HL-60 (cell line): ENCODE data around the gene BMERB1.

Experiments used
- DNase-seq, 2 experiments: peaks; one replicate each; pipeline ENCODE4 v3.0.0-alpha.2; 2010 to 2020; ENCODE audit warnings: low read depth in 1 of 2, low spot score in 1 of 2
- H3K27ac ChIP-seq: fragments of 250-450 bp; sonication (Bioruptor Pico); replicated peaks from 2 replicates; pipeline ENCODE4 v1.5.1; 2020; ENCODE audit warnings: mild to moderate bottlenecking, moderate library complexity
- H3K27me3 ChIP-seq: fragments of 250-450 bp; sonication (Bioruptor Pico); 2 replicates; pipeline ENCODE4 v1.5.1; 2021; ENCODE audit warnings: mild to moderate bottlenecking, moderate library complexity; ENCODE audit not compliant: insufficient read depth, poor library complexity, severe bottlenecking
- H3K4me3 ChIP-seq: replicated peaks from 2 replicates; pipeline ENCODE4 v1.5.1; 2011; ENCODE audit warnings: mild to moderate bottlenecking, control low read depth, low read length; ENCODE audit not compliant: insufficient read depth
- GABPA ChIP-seq: IDR thresholded peaks from 2 replicates; pipeline ENCODE4 v1.6.1; 2012; ENCODE audit warnings: low read depth
- POLR2AphosphoS5 ChIP-seq: IDR thresholded peaks from 2 replicates; pipeline ENCODE4 v1.6.1; 2012; ENCODE audit warnings: low read depth
- SPI1 ChIP-seq: IDR thresholded peaks from 2 replicates; pipeline ENCODE4 v1.6.1; 2012; ENCODE audit warnings: low read depth, mild to moderate bottlenecking, borderline replicate concordance
- TF ChIP-seq, protein P1 (sequence below): IDR thresholded peaks from 2 replicates; pipeline ENCODE4 v1.6.1; 2012; ENCODE audit warnings: low read depth; ENCODE audit not compliant: insufficient replicate concordance
- TF ChIP-seq, protein P2 (sequence below): IDR thresholded peaks from one replicate; pipeline ENCODE4 v1.5.1; 2011; ENCODE audit warnings: low read length, control low read depth, inconsistent platforms; ENCODE audit not compliant: insufficient read depth

BMERB1 gene

GRCh38 chr16:15583526-15583925 lies 149.1 kb downstream of the BMERB1 start:
- no peak for DNase-seq
- Histone ChIP-seq H3K27ac (no peak overlapping the region), H3K27me3 (no peaks in the 10 kb centered on the region), H3K4me3 (no peak overlapping the region)
- TF ChIP-seq, protein P1, sequence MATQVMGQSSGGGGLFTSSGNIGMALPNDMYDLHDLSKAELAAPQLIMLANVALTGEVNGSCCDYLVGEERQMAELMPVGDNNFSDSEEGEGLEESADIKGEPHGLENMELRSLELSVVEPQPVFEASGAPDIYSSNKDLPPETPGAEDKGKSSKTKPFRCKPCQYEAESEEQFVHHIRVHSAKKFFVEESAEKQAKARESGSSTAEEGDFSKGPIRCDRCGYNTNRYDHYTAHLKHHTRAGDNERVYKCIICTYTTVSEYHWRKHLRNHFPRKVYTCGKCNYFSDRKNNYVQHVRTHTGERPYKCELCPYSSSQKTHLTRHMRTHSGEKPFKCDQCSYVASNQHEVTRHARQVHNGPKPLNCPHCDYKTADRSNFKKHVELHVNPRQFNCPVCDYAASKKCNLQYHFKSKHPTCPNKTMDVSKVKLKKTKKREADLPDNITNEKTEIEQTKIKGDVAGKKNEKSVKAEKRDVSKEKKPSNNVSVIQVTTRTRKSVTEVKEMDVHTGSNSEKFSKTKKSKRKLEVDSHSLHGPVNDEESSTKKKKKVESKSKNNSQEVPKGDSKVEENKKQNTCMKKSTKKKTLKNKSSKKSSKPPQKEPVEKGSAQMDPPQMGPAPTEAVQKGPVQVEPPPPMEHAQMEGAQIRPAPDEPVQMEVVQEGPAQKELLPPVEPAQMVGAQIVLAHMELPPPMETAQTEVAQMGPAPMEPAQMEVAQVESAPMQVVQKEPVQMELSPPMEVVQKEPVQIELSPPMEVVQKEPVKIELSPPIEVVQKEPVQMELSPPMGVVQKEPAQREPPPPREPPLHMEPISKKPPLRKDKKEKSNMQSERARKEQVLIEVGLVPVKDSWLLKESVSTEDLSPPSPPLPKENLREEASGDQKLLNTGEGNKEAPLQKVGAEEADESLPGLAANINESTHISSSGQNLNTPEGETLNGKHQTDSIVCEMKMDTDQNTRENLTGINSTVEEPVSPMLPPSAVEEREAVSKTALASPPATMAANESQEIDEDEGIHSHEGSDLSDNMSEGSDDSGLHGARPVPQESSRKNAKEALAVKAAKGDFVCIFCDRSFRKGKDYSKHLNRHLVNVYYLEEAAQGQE: no peak
- TF ChIP-seq, protein P2, sequence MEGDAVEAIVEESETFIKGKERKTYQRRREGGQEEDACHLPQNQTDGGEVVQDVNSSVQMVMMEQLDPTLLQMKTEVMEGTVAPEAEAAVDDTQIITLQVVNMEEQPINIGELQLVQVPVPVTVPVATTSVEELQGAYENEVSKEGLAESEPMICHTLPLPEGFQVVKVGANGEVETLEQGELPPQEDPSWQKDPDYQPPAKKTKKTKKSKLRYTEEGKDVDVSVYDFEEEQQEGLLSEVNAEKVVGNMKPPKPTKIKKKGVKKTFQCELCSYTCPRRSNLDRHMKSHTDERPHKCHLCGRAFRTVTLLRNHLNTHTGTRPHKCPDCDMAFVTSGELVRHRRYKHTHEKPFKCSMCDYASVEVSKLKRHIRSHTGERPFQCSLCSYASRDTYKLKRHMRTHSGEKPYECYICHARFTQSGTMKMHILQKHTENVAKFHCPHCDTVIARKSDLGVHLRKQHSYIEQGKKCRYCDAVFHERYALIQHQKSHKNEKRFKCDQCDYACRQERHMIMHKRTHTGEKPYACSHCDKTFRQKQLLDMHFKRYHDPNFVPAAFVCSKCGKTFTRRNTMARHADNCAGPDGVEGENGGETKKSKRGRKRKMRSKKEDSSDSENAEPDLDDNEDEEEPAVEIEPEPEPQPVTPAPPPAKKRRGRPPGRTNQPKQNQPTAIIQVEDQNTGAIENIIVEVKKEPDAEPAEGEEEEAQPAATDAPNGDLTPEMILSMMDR: no peak
- TF ChIP-seq POLR2AphosphoS5: no peak
- TF ChIP-seq GABPA: no peak
- no peak for TF ChIP-seq SPI1

GRCh38 chr16:15585956-15586355 lies 151.6 kb downstream of the BMERB1 start:
- TF ChIP-seq SPI1: no peak
- Histone ChIP-seq H3K27ac (no peak overlapping the region), H3K27me3 (no peaks in the 10 kb centered on the region), H3K4me3 (no peak overlapping the region)
- DNase-seq: no peak

- TF ChIP-seq SPI1 (no peak), GABPA (no peak), POLR2AphosphoS5 (no peak)
- TF ChIP-seq, protein P1: no peak
- TF ChIP-seq, protein P2: no peak
- no peak for DNase-seq
- no peaks in the 10 kb centered on the region for H3K27me3 ChIP-seq
- H3K4me3 ChIP-seq: no peak overlapping the region
- no peak overlapping the region for H3K27ac ChIP-seq
These were observed 152.3 kb downstream of the BMERB1 start for GRCh38 chr16:15586716-15587115.

- Histone ChIP-seq H3K27me3 (no peaks in the 10 kb centered on the region), H3K27ac (no peak overlapping the region), H3K4me3 (no peak overlapping the region)
- TF ChIP-seq, protein P2: no peak
- TF ChIP-seq SPI1 (no peak), POLR2AphosphoS5 (no peak), GABPA (no peak)
- TF ChIP-seq, protein P1: no peak
- DNase-seq: no peak
These were observed 152.9 kb downstream of the BMERB1 start for GRCh38 chr16:15587152-15587825.
